Memory B cell (primary cell): Measurements from ENCODE around the gene SPATA18.
"Not testable (repeated sequence)": the region's sequence is repeated elsewhere in the genome, so short reads cannot be mapped to it uniquely, and the experiment has no call there.

Experiments used
- ATAC-seq: fragments of 150-1000 bp; cut with Tn5 transposase; 2 replicates; pipeline ENCODE4 v1.10.0; 2021; ENCODE audit warnings: low read depth, mild to moderate bottlenecking, moderate library complexity
- DNase-seq, 2 donors: peaks; one replicate each; pipeline ENCODE4 v3.0.0; 2022; ENCODE audit warnings: low spot score in 2 of 2
- H3K27ac Mint-ChIP-seq: one replicate; pipeline ENCODE4 v1.8.0; 2022; ENCODE audit warnings: mild to moderate bottlenecking, moderate library complexity, mixed read lengths
- H3K27me3 Mint-ChIP-seq: one replicate; pipeline ENCODE4 v1.8.0; 2022; ENCODE audit warnings: mixed read lengths
- H3K36me3 Mint-ChIP-seq: one replicate; pipeline ENCODE4 v1.8.0; 2022; ENCODE audit warnings: mild to moderate bottlenecking, mixed read lengths
- H3K4me1 Mint-ChIP-seq: one replicate; pipeline ENCODE4 v1.8.0; 2022; ENCODE audit warnings: mixed read lengths
- H3K4me3 Mint-ChIP-seq: one replicate; pipeline ENCODE4 v1.8.0; 2022; ENCODE audit warnings: mild to moderate bottlenecking, moderate library complexity, mixed read lengths
- H3K9me3 Mint-ChIP-seq: one replicate; pipeline ENCODE4 v1.8.0; 2022; ENCODE audit warnings: mixed read lengths

SPATA18 gene

DNA sequence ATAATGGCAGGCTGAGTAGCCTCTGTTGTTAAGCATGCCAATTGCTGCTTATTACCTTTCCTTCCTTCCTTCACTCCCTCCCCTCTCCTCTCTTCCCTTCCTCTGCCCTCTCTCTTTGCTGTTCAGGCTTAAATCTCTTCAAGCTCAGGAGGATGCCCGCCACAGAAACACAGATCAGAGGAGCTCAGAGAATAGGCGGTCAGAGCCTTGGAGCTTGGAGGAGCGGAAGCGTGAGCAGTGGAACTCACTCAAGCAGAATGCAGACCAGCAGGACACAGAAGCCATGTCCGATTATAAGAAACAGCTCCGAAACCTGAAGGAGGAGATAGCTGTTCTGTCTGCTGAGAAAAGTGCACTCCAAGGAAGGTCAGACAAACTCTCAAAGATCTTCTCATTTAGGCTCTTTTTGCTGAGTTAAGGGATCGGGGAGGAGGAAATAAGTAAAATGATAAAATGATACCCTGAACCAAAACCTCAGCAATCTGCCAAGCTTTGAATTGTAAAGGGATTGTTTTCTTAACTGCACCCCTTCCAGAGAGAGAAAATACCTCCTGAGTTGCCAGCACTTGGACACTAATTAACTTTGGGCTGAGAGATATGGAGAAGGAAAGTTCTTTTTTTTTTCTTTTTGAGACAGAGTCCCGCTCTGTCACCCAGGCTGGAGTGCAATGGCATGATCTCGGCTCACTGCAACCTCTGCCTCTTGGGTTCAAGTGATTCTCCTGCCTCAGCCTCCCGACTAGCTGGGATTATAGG is 20.9 kb downstream of the SPATA18 start:
- no peaks in the 10 kb centered on the region for H3K36me3 Mint-ChIP-seq
- DNase-seq (no peak), ATAC-seq (no peak)
- no peaks in the 10 kb centered on the region for H3K4me1 Mint-ChIP-seq
- no peak overlapping the region for H3K27ac Mint-ChIP-seq
- no peak overlapping the region for H3K4me3 Mint-ChIP-seq
- H3K9me3 Mint-ChIP-seq: peaks cover 3% of the 10 kb centered on the region
- H3K27me3 Mint-ChIP-seq: peaks cover 9% of the 10 kb centered on the region

GRCh38 chr4:52076731-52077130 is 25.6 kb downstream of the SPATA18 start:
- Mint-ChIP-seq H3K27me3 (peaks cover 14% of the 10 kb centered on the region), H3K4me1 (no peaks in the 10 kb centered on the region), H3K4me3 (no peak overlapping the region), H3K9me3 (no peaks in the 10 kb centered on the region), H3K27ac (no peak overlapping the region), H3K36me3 (no peaks in the 10 kb centered on the region)
- no peak for ATAC-seq
- no peak for DNase-seq

- Mint-ChIP-seq H3K4me3 (no peak overlapping the region), H3K27ac (no peak overlapping the region), H3K9me3 (no peaks in the 10 kb centered on the region), H3K4me1 (no peaks in the 10 kb centered on the region), H3K27me3 (peaks cover 13% of the 10 kb centered on the region), H3K36me3 (no peaks in the 10 kb centered on the region)
- DNase-seq: no peak
- no peak for ATAC-seq
Measured at GRCh38 chr4:52079659-52080058, 28.6 kb downstream of the SPATA18 start.

DNA sequence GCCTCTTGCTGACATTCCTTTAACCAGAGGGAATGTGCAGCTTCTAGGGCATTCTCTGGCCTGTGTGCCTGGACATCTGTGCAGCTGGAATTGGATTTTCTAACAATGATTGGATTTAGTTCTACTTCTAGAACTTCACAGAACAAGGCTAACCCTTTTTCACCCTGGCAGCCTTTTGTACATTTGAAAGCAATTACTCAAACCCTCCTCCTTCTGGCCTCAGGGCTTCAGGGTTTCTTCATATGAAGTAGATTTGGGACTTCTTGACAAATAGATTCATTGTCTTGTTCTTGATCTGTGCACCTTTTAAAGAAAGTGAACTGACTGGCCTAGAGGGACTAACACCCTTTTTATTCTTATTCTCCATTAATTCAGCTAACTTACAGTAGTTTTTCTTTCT is 30.1 kb downstream of the SPATA18 start:
- peaks cover 11% of the 10 kb centered on the region for H3K27me3 Mint-ChIP-seq
- H3K9me3 Mint-ChIP-seq: peaks cover 2% of the 10 kb centered on the region
- ATAC-seq (no peak), DNase-seq (no peak)
- H3K4me3 Mint-ChIP-seq: no peak overlapping the region
- H3K27ac Mint-ChIP-seq: no peak overlapping the region
- H3K36me3 Mint-ChIP-seq: no peaks in the 10 kb centered on the region
- no peaks in the 10 kb centered on the region for H3K4me1 Mint-ChIP-seq

DNA sequence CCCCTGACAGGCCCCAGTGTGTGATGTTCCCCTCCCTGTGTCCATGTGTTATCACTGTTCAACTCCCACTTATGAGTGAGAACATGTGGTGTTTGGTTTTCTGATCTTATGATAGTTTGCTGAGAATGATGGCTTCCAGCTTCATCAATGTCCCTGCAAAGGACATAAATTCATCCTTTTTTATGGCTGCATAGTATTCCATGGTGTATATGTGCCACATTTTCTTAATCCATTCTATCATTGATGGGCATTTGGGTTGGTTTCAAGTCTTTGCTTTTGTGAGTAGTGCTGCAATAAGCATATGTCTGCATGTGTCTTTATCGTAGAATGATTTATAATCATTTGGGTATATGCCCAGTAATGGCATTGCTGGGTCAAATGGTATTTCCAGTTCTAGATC is 35.3 kb downstream of the SPATA18 start:
- H3K4me3 Mint-ChIP-seq: not testable (repeated sequence)

GRCh38 chr4:52091801-52092200 is 40.7 kb downstream of the SPATA18 start:
- Mint-ChIP-seq H3K36me3 (no peaks in the 10 kb centered on the region), H3K27me3 (peaks cover 5% of the 10 kb centered on the region), H3K4me3 (no peak overlapping the region), H3K9me3 (no peaks in the 10 kb centered on the region), H3K27ac (no peak overlapping the region), H3K4me1 (no peaks in the 10 kb centered on the region)
- ATAC-seq (no peak), DNase-seq (no peak)

More for the DNA sequence above, 35.3 kb downstream of the SPATA18 start:
- ATAC-seq, H3K27ac Mint-ChIP-seq, H3K36me3 Mint-ChIP-seq, DNase-seq, H3K4me1 Mint-ChIP-seq, H3K27me3 Mint-ChIP-seq, H3K9me3 Mint-ChIP-seq: not testable (repeated sequence)

DNA sequence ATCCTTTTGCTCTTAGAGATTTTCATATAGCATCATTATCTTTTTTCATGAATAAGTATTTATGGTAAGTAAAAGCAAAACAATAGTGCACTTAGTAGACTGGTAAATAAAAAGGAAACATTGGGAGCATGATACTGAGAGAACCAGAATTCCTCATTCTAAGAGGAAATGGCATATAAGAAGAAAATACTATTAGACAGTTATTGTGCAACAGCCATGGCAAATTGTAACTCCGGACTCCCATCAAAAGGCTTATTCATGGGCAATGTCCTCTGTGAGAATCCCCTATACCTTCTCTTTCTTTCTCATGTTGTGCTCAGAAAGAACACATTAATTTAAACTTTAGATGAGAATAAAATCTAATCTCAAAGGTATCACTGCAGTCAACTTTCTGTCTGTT is 42.4 kb downstream of the SPATA18 start:
- no peak for DNase-seq
- H3K4me3 Mint-ChIP-seq: no peak overlapping the region
- no peaks in the 10 kb centered on the region for H3K36me3 Mint-ChIP-seq

GRCh38 chr4:52094376-52095145 is 43.5 kb downstream of the SPATA18 start:
- Mint-ChIP-seq H3K36me3 (no peaks in the 10 kb centered on the region), H3K27ac (no peak overlapping the region), H3K27me3 (peaks cover 5% of the 10 kb centered on the region), H3K4me3 (no peak overlapping the region), H3K9me3 (no peaks in the 10 kb centered on the region), H3K4me1 (no peaks in the 10 kb centered on the region)
- DNase-seq (no peak), ATAC-seq (no peak)

More for the DNA sequence above, 42.4 kb downstream of the SPATA18 start:
- Mint-ChIP-seq H3K27me3 (peaks cover 5% of the 10 kb centered on the region), H3K9me3 (no peaks in the 10 kb centered on the region), H3K4me1 (no peaks in the 10 kb centered on the region), H3K27ac (no peak overlapping the region)
- ATAC-seq: no peak

DNA sequence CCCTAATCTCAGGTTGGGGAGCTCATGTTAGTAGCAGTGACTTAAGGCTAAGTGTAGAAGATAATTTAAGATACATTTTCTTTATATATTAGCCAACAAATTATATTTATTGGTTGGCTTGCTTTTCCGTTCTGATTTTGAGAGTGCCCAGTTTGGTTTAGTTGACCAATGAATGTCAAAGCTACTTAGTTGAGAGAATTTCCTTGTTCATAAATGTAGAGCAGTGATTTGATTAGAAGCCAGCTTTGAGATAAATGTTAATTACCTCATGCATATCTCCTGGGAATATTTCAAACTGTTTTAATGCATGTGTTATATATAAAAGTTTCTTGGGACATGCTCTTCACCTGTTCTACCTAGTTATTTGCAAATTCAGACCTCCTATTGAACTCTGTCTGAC is 44.3 kb downstream of the SPATA18 start:
- Mint-ChIP-seq H3K9me3 (no peaks in the 10 kb centered on the region), H3K4me3 (no peak overlapping the region), H3K4me1 (no peaks in the 10 kb centered on the region), H3K36me3 (no peaks in the 10 kb centered on the region), H3K27me3 (peaks cover 5% of the 10 kb centered on the region), H3K27ac (no peak overlapping the region)
- DNase-seq (no peak), ATAC-seq (no peak)

- ATAC-seq (no peak), DNase-seq (no peak)
- no peaks in the 10 kb centered on the region for H3K4me1 Mint-ChIP-seq
- no peaks in the 10 kb centered on the region for H3K36me3 Mint-ChIP-seq
- no peak overlapping the region for H3K27ac Mint-ChIP-seq
- peaks cover 4% of the 10 kb centered on the region for H3K27me3 Mint-ChIP-seq
- no peak overlapping the region for H3K4me3 Mint-ChIP-seq
- H3K9me3 Mint-ChIP-seq: no peaks in the 10 kb centered on the region
Measured at GRCh38 chr4:52096048-52096447, 44.9 kb downstream of the SPATA18 start.

- no peaks in the 10 kb centered on the region for H3K27me3 Mint-ChIP-seq
- DNase-seq (no peak), ATAC-seq (no peak)
- no peaks in the 10 kb centered on the region for H3K4me1 Mint-ChIP-seq
- H3K9me3 Mint-ChIP-seq: no peaks in the 10 kb centered on the region
- no peak overlapping the region for H3K27ac Mint-ChIP-seq
- no peak overlapping the region for H3K4me3 Mint-ChIP-seq
- no peaks in the 10 kb centered on the region for H3K36me3 Mint-ChIP-seq
Measured at GRCh38 chr4:52098618-52099017, 47.5 kb downstream of the SPATA18 start.

- H3K9me3 Mint-ChIP-seq: no peaks in the 10 kb centered on the region
- no peak overlapping the region for H3K27ac Mint-ChIP-seq
- no peaks in the 10 kb centered on the region for H3K36me3 Mint-ChIP-seq
- ATAC-seq: no peak
- no peak overlapping the region for H3K4me3 Mint-ChIP-seq
- no peaks in the 10 kb centered on the region for H3K27me3 Mint-ChIP-seq
- H3K4me1 Mint-ChIP-seq: no peaks in the 10 kb centered on the region
- DNase-seq: no peak
Measured at GRCh38 chr4:52099860-52100461, 48.9 kb downstream of the SPATA18 start.

GRCh38 chr4:52102587-52102986 is 51.5 kb downstream of the SPATA18 start:
- Mint-ChIP-seq H3K4me1 (no peaks in the 10 kb centered on the region), H3K27ac (no peak overlapping the region), H3K9me3 (no peaks in the 10 kb centered on the region), H3K36me3 (no peaks in the 10 kb centered on the region), H3K27me3 (no peaks in the 10 kb centered on the region), H3K4me3 (no peak overlapping the region)
- no peak for ATAC-seq
- DNase-seq: no peak

DNA sequence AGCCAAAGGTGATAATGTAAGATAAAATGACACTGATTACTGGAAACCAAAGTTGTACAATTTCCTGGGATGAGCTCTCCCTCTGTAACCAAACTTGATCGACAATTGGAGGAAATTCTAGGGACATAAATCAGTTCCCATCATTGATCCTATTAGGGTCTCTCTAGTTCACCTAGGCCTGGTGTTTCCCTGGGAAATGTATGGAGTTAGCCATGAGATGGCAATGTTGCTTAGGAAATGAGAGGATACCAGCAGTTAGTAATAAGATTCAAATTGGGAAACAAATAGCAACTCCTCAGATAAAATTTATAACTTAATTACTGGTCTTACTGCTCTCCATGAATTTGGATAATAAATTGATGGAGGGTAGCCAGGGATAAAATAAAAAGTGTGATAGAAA is 52.2 kb downstream of the SPATA18 start:
- no peak for DNase-seq
- no peak for ATAC-seq
- no peaks in the 10 kb centered on the region for H3K36me3 Mint-ChIP-seq
- H3K27ac Mint-ChIP-seq: no peak overlapping the region
- H3K9me3 Mint-ChIP-seq: no peaks in the 10 kb centered on the region
- no peaks in the 10 kb centered on the region for H3K4me1 Mint-ChIP-seq
- H3K27me3 Mint-ChIP-seq: peaks cover 2% of the 10 kb centered on the region
- no peak overlapping the region for H3K4me3 Mint-ChIP-seq
